CD4-positive, alpha-beta T cell (primary cell): ENCODE measurements around the gene METTL15. TPM values are rescaled to one million over a fixed set of nuclear protein-coding genes. Genes with fewer than 3 reads are reported as not detected.
A peak's percentile ranks its signal among the peaks of the same experiment; 100 is the strongest.
"Not testable (repeated sequence)": the region's sequence is repeated elsewhere in the genome, so short reads cannot be mapped to it uniquely, and the experiment has no call there.

Source experiments
- ATAC-seq: fragments of 200-7000 bp; cut with Tn5 transposase; one replicate; pipeline ENCODE4 v1.10.0; 2022; ENCODE audit warnings: mild to moderate bottlenecking; ENCODE audit not compliant: poor library complexity
- CTCF ChIA-PET: fragments of 350-600 bp; sonication (Branson Sonifier 250); formaldehyde crosslinking; loops from one replicate; lab custom pipeline; 2021; ENCODE audit warnings: antibody characterized with exemption, inconsistent platforms; lab: Charles Lee
- POLR2A ChIA-PET: fragments of 350-600 bp; sonication (Branson Sonifier 250); formaldehyde crosslinking; loops from one replicate; lab custom pipeline; 2021; ENCODE audit warnings: antibody characterized with exemption, inconsistent platforms; lab: Charles Lee
- DNase-seq, 14 experiments: peaks; one replicate each; pipeline ENCODE4 v3.0.0-alpha.2; 2013 to 2020; ENCODE audit warnings: mixed read lengths in 2 of 14
- H3K27ac ChIP-seq, 2 donors: one replicate each; pipeline versions ENCODE4 v1.5.1 to v1.7.0; 2013; ENCODE audit warnings: low read length in 2 of 2, low read depth in 1 of 2, mild to moderate bottlenecking in 1 of 2
- H3K27me3 ChIP-seq, 2 experiments: 1 replicate in 1 of 2; 2 replicates in 1 of 2; pipeline versions ENCODE4 v1.6.1 to v1.7.0; 2013; ENCODE audit warnings: low read length in 2 of 2, control low read depth in 1 of 2, mild to moderate bottlenecking in 1 of 2, moderate library complexity in 1 of 2; ENCODE audit not compliant: insufficient read depth in 2 of 2, control insufficient read depth in 1 of 2
- H3K36me3 ChIP-seq: one replicate; pipeline ENCODE4 v1.6.1; 2013; ENCODE audit warnings: low read length, control low read depth; ENCODE audit not compliant: insufficient read depth
- H3K4me1 ChIP-seq: one replicate; pipeline ENCODE4 v1.6.1; 2013; ENCODE audit warnings: low read length, control low read depth; ENCODE audit not compliant: insufficient read depth
- H3K4me3 ChIP-seq: one replicate; pipeline ENCODE4 v1.5.1; 2013; ENCODE audit warnings: mild to moderate bottlenecking, low read length, moderate library complexity
- H3K9me3 ChIP-seq, 2 experiments: 1 replicate in 1 of 2; 2 replicates in 1 of 2; pipeline versions ENCODE4 v1.6.1 to v1.7.0; 2013; ENCODE audit warnings: low read length in 2 of 2, mild to moderate bottlenecking in 2 of 2, control low read depth in 1 of 2, moderate library complexity in 1 of 2; ENCODE audit not compliant: control insufficient read depth in 1 of 2, insufficient read depth in 1 of 2
- H3K27ac Mint-ChIP-seq: one replicate; pipeline ENCODE4 v1.8.0; 2020; ENCODE audit warnings: mixed read lengths
- H3K27me3 Mint-ChIP-seq: one replicate; pipeline ENCODE4 v1.8.0; 2021; ENCODE audit warnings: mixed read lengths
- H3K36me3 Mint-ChIP-seq: one replicate; pipeline ENCODE4 v1.8.0; 2021; ENCODE audit warnings: low read depth, mixed read lengths
- H3K4me1 Mint-ChIP-seq: one replicate; pipeline ENCODE4 v1.8.0; 2021; ENCODE audit warnings: low read depth, mixed read lengths
- H3K4me3 Mint-ChIP-seq: one replicate; pipeline ENCODE4 v1.8.0; 2020; ENCODE audit warnings: mild to moderate bottlenecking, mixed read lengths
- H3K9me3 Mint-ChIP-seq: one replicate; pipeline ENCODE4 v1.8.0; 2020; ENCODE audit warnings: mixed read lengths
- CTCF ChIP-seq: fragments of 200-600 bp; IDR thresholded peaks from one replicate; pipeline ENCODE4 v1.8.0; 2022; ENCODE audit warnings: antibody characterized with exemption, mild to moderate bottlenecking
- intact Hi-C, 2 experiments: fragments of 100-400 bp; cut with DNase I in 1 of 2; cut with micrococcal nuclease in 1 of 2; formaldehyde crosslinking; loops; one replicate each; pipeline versions ENCODE4 v1.15.1 to v1.9.0; 2023 to 2025; cut with DNase I, micrococcal nuclease
- total RNA-seq, 174 experiments: library from RNA in 2 of 174; stranded (reverse) in 2 of 174; gene quantifications; one replicate each; pipeline ENCODE4 v1.2.3 and lab custom pipeline; 2021 to 2026

Gene METTL15
- total RNA-seq, 2 experiments from 2014 or later: 3.5 to 4.4 TPM

GRCh38 chr11:28323621-28324020 lies 215.4 kb downstream of the METTL15 start:
- Mint-ChIP-seq H3K4me1 (no peaks in the 10 kb centered on the region), H3K36me3 (peaks cover 32% of the 10 kb centered on the region), H3K27ac (no peak overlapping the region), H3K9me3 (no peaks in the 10 kb centered on the region), H3K27me3 (no peaks in the 10 kb centered on the region), H3K4me3 (no peak overlapping the region)
- H3K4me1 ChIP-seq: no peaks in the 10 kb centered on the region
- ATAC-seq (no peak), DNase-seq (no peak)
- no peak overlapping the region for H3K4me3 ChIP-seq
- no peaks in the 10 kb centered on the region for H3K9me3 ChIP-seq
- intact Hi-C loops: no loop called here
- no peak for TF ChIP-seq CTCF
- no peaks in the 10 kb centered on the region for H3K36me3 ChIP-seq
- POLR2A ChIA-PET: no interaction called here
- no peak overlapping the region for H3K27ac ChIP-seq
- H3K27me3 ChIP-seq: no peaks in the 10 kb centered on the region
- CTCF ChIA-PET: no interaction called here

DNA sequence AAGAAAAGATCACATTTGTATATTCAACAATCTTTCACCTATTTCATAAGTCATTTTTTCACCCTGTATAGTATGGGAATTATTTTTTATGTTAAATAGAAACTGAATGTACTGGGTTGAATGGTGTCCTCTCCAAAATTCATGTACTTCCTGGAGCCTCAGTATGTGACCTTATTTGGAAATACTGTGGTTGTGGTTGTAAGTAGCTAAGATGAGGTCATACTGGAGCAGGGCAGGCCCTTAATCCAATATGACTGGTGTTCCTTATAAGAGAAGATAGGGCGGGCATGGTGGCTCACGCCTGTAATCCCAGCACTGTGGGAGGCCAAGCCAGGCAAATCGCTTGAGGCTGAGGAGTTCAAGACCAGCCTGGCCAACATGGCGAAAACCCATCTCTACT lies 224.2 kb downstream of the METTL15 start:
- CTCF ChIA-PET: not testable (repeated sequence)

GRCh38 chr11:28337701-28338100 lies 229.5 kb downstream of the METTL15 start:
- Histone ChIP-seq H3K4me1 (no peaks in the 10 kb centered on the region), H3K27ac (no peak overlapping the region), H3K9me3 (peaks cover 0 to 4% of the 10 kb centered on the region in 2 experiments), H3K27me3 (no peaks in the 10 kb centered on the region), H3K4me3 (no peak overlapping the region), H3K36me3 (no peaks in the 10 kb centered on the region)
- peaks cover 10% of the 10 kb centered on the region for H3K9me3 Mint-ChIP-seq
- H3K4me1 Mint-ChIP-seq: no peaks in the 10 kb centered on the region
- ATAC-seq: no peak
- ChIA-PET CTCF (no interaction called here), POLR2A (no interaction called here)
- no peaks in the 10 kb centered on the region for H3K27me3 Mint-ChIP-seq
- H3K4me3 Mint-ChIP-seq: no peak overlapping the region
- no peak for TF ChIP-seq CTCF
- intact Hi-C loops: no loop called here
- no peak for DNase-seq
- no peaks in the 10 kb centered on the region for H3K36me3 Mint-ChIP-seq
- H3K27ac Mint-ChIP-seq: no peak overlapping the region

More for the DNA sequence above, 224.2 kb downstream of the METTL15 start:
- ATAC-seq: peak; percentile 41
- H3K27ac Mint-ChIP-seq, H3K4me3 Mint-ChIP-seq, H3K4me3 ChIP-seq, H3K27me3 ChIP-seq, POLR2A ChIA-PET, H3K9me3 Mint-ChIP-seq, intact Hi-C loops, H3K36me3 ChIP-seq, DNase-seq, H3K4me1 Mint-ChIP-seq, H3K27ac ChIP-seq, H3K4me1 ChIP-seq, H3K27me3 Mint-ChIP-seq, H3K9me3 ChIP-seq: not testable (repeated sequence)
- H3K36me3 Mint-ChIP-seq: peaks cover 19% of the 10 kb centered on the region

DNA sequence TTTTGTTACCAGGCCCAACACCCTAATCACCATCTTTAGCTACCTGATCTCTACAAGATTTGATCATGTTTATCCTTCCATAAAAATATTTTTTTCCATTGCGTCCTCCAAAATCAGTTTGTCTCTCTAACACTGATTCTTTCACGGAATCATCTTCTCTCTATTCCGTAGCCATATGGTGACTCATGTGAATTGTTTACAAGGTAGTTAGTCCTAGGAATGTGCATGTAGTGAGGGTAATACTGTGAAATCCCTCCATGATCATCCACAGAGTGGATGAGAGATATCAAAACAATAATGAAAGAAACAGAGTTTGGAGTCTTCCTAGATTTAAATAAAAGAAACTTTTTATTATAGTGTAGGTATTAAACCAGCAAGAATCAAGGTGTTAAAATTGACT lies 230.2 kb downstream of the METTL15 start:
- no peaks in the 10 kb centered on the region for H3K4me1 ChIP-seq
- no peak for TF ChIP-seq CTCF
- no peaks in the 10 kb centered on the region for H3K27me3 ChIP-seq
- intact Hi-C loops: no loop called here
- CTCF ChIA-PET: no interaction called here
- Mint-ChIP-seq H3K9me3 (peaks cover 10% of the 10 kb centered on the region), H3K27ac (no peak overlapping the region), H3K4me3 (no peak overlapping the region), H3K36me3 (no peaks in the 10 kb centered on the region), H3K27me3 (no peaks in the 10 kb centered on the region), H3K4me1 (no peaks in the 10 kb centered on the region)
- POLR2A ChIA-PET: no interaction called here
- ATAC-seq: no peak
- no peaks in the 10 kb centered on the region for H3K36me3 ChIP-seq
- DNase-seq: no peak
- peaks cover 0 to 4% of the 10 kb centered on the region in 2 experiments for H3K9me3 ChIP-seq
- no peak overlapping the region for H3K4me3 ChIP-seq
- no peak overlapping the region for H3K27ac ChIP-seq
